Body of pancreas (tissue), 4 donors: ENCODE measurements around the gene TMEM72. TPM values are rescaled to one million over a fixed set of nuclear protein-coding genes. Genes with fewer than 3 reads are reported as not detected.

Experiments used
- ATAC-seq: fragments of 150-250 bp; one replicate; pipeline ENCODE4 v1.9.1; 2016
- DNase-seq, 4 donors: peaks; one replicate each; pipeline ENCODE4 v3.0.0-alpha.2; 2019
- H3K27ac ChIP-seq, 4 donors: fragments of 200-600 bp; sonication (generic); 1 replicate in 3 of 4; 2 replicates in 1 of 4; pipeline versions ENCODE4 v1.5.1 to v1.6.1; 2016 to 2019; ENCODE audit warnings: mild to moderate bottlenecking in 1 of 4, mixed read lengths in 1 of 4, moderate library complexity in 1 of 4
- H3K27me3 ChIP-seq, 2 donors: fragments of 200-600 bp; sonication (generic); one replicate each; pipeline ENCODE4 v1.6.0; 2016; ENCODE audit warnings: mild to moderate bottlenecking in 1 of 2
- H3K36me3 ChIP-seq, 2 donors: fragments of 200-600 bp; sonication (generic); replicated peaks in 1 of 2; 2 replicates each; pipeline ENCODE4 v1.5.1; 2016; ENCODE audit warnings: low read depth in 2 of 2; ENCODE audit not compliant: insufficient read depth in 1 of 2
- H3K4me1 ChIP-seq: fragments of 200-600 bp; sonication (generic); one replicate; pipeline ENCODE4 v1.6.0; 2016
- H3K4me3 ChIP-seq, 2 donors: fragments of 200-600 bp; sonication (generic); 1 replicate in 1 of 2; 2 replicates in 1 of 2; pipeline ENCODE4 v1.5.1; 2016 to 2019
- H3K9me3 ChIP-seq, 3 donors: fragments of 200-600 bp; sonication (generic); 1 replicate in 2 of 3; 2 replicates in 1 of 3; pipeline ENCODE4 v1.5.1; 2016
- CTCF ChIP-seq, 7 experiments: fragments of 450-650 bp in 4 of 7; fragments of 200-600 bp in 3 of 7; sonication (generic) in 3 of 7; IDR thresholded peaks; one replicate each; pipeline ENCODE4 v1.5.1; 2016 to 2019; ENCODE audit warnings: antibody characterized with exemption in 7 of 7
- POLR2A ChIP-seq, 3 donors: fragments of 450-650 bp; IDR thresholded peaks; one replicate each; pipeline ENCODE4 v1.6.1; 2016; ENCODE audit warnings: antibody characterized with exemption in 3 of 3, mild to moderate bottlenecking in 2 of 3
- WGBS, 2 donors: methylation state at CpG; one replicate each; pipeline ENCODE4 v1.1.5; 2017; 5-methylcytosine and 5-hydroxymethylcytosine counted together
- intact Hi-C: fragments of 100-400 bp; cut with DNase I; formaldehyde crosslinking; loops from one replicate; pipeline ENCODE4 v1.15.1; 2023
- total RNA-seq, 2 donors: library from RNA; depleted of rRNA; stranded (reverse); fragments of >200 nt; gene quantifications; one replicate each; pipeline ENCODE4 v1.1.0, GENCODE V29; 2016

TMEM72 gene
- total RNA-seq, 2 donors from 2014 or later: 4.7 to 10.2 TPM

DNA sequence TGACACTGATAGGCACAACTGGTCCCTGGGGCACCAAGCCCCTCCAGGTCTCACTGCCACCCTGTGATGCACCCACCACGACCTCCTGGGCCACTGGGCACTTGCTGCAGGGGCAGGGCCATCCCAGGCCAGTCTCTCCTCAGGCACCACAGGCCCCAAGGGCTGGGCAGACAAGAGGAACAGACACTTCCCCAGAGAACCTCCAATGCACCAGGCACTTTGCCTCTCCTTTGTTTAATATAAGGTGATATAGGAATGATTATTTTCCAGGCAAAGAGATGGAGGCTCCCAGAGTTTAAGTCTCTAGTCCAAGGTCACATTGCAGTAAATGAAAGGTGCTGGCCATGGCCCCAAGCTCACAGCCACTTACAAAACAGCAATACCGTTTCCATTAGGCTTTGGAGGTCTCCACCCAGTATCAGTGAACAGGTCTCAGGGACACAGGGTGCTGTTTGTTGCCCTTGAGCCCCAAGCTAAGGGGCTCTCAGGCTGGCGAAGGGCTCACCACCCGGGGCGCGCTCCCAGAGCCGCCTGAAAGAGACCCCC, 63.0 kb downstream of the TMEM72 start:
- ATAC-seq: no peak
- Histone ChIP-seq H3K4me3 (no peak overlapping the region), H3K4me1 (peaks cover 64% of the 10 kb centered on the region), H3K9me3 (no peaks in the 10 kb centered on the region), H3K27ac (peak overlapping the region; percentile 88 to 95 (median 94)), H3K36me3 (peaks cover 0 to 4% of the 10 kb centered on the region in 2 donors), H3K27me3 (no peaks in the 10 kb centered on the region)
- intact Hi-C loops: loop anchor here (5.0 kb wide), 1 partner anchor 42 kb away; no protein-coding TSS in a partner anchor
- TF ChIP-seq POLR2A (IDR thresholded peaks at IDR 0.05) (no peak), CTCF (IDR thresholded peaks at IDR 0.05) (no peak)
- 47 to 67% methylated on average over 1 to 7 of the region's 7 CpGs for WGBS, 2 donors
- DNase-seq: no peak

- H3K9me3 ChIP-seq: no peaks in the 10 kb centered on the region
- 3 to 5% methylated on average over 11 to 46 of the region's 46 CpGs for WGBS, 2 donors
- DNase-seq: peak; percentile 77 to 86 (median 84)
- ATAC-seq: peak; percentile 54
- intact Hi-C loops: loop anchor here (5.0 kb wide), 1 partner anchor 43 kb away; no protein-coding TSS in a partner anchor
- H3K36me3 ChIP-seq: peaks cover 0 to 4% of the 10 kb centered on the region in 2 donors
- peak overlapping the region; percentile 88 to 95 (median 94) for H3K27ac ChIP-seq
- H3K4me3 ChIP-seq: no peak overlapping the region
- TF ChIP-seq CTCF (IDR thresholded peaks at IDR 0.05) (peak; percentile 86 to 98 (median 97)), POLR2A (IDR thresholded peaks at IDR 0.05) (peak; percentile 16 to 59 (median 42))
- peaks cover 64% of the 10 kb centered on the region for H3K4me1 ChIP-seq
- H3K27me3 ChIP-seq: no peaks in the 10 kb centered on the region
Observed at GRCh38 chr10:44974628-44975430, 63.7 kb downstream of the TMEM72 start.

DNA sequence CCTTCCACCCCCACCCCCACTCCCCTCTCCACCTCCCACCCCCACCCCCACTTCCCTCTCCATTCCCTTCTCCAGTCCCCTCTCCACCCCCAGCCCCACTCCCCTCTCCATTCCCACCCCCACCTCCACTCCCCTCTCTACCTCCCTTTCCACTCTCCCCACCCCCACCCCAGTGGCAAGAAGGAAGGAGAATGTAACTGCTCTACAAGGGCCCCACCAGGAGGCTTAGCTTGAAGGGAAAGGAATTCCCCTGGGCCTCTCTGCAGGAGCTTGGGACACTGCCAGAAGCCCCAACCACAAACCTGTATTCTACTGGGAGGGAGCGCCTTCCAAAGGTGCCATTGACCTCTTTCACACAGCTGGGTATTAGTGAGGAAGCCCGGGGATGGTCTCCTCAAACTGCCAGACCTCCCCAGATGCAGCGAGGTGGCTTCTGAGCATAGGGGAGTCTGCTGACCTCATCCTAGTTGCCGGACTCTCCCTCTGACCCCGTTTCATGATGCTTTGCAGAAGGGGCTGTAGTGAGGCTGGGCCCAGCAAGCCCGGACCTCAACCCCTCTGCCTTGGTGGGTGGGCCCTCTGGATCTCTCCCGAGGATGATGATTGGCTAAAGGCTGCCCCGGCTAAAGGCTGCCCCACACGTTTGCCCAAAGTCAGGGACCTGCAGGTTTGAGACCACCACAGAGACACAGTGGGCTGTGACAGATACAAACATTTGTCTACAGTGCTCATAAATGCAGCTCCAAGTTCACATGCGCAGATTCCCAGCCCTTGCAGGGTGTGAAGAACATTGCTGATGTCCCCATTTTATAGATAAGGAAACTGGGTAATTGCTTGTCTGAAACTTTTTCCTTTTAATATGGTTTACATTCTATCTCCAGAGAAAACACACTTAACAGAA, 64.5 kb downstream of the TMEM72 start:
- peaks cover 0 to 4% of the 10 kb centered on the region in 2 donors for H3K36me3 ChIP-seq
- peak overlapping the region in 1 of 2 donors; percentile 71 for H3K4me3 ChIP-seq
- H3K27me3 ChIP-seq: no peaks in the 10 kb centered on the region
- ATAC-seq (peak; percentile 13), DNase-seq (peak; percentile 82 to 93 (median 88))
- intact Hi-C loops: no loop called here
- 11 to 16% methylated on average over 8 to 9 of the region's 10 CpGs for WGBS, 2 donors
- H3K4me1 ChIP-seq: peaks cover 68% of the 10 kb centered on the region
- no peaks in the 10 kb centered on the region for H3K9me3 ChIP-seq
- TF ChIP-seq POLR2A (IDR thresholded peaks at IDR 0.05): peak; percentile 34 to 56 (median 45)
- peak in 2 of 7 experiments; percentile 16 for TF ChIP-seq CTCF (IDR thresholded peaks at IDR 0.05)
- H3K27ac ChIP-seq: peak overlapping the region; percentile 88 to 95 (median 94)

GRCh38 chr10:44976352-44977198, 65.4 kb downstream of the TMEM72 start:
- ATAC-seq (no peak), DNase-seq (peak in 2 of 4 donors; percentile 46 to 50)
- 18 to 27% methylated on average over 5 to 9 of the region's 9 CpGs for WGBS, 2 donors
- Histone ChIP-seq H3K4me1 (peaks cover 77% of the 10 kb centered on the region), H3K27me3 (no peaks in the 10 kb centered on the region), H3K27ac (peak overlapping the region; percentile 84 to 95 (median 91)), H3K4me3 (peak overlapping the region; percentile 71 to 74), H3K36me3 (peaks cover 0 to 2% of the 10 kb centered on the region in 2 donors), H3K9me3 (no peaks in the 10 kb centered on the region)
- TF ChIP-seq CTCF (IDR thresholded peaks at IDR 0.05) (no peak), POLR2A (IDR thresholded peaks at IDR 0.05) (peak; percentile 24 to 58 (median 44))
- intact Hi-C loops: no loop called here
